Gastroesophageal sphincter (tissue), 3 donors: ENCODE results near the gene FOXO6.

Experiments used
- POLR2A ChIP-seq, 2 donors: fragments of 450-650 bp; IDR thresholded peaks; one replicate each; pipeline ENCODE4 v1.6.1; 2017; ENCODE audit warnings: antibody characterized with exemption in 2 of 2, mild to moderate bottlenecking in 2 of 2, moderate library complexity in 1 of 2
- TF ChIP-seq, protein P1 (sequence below), 4 experiments: fragments of 200-600 bp in 2 of 4; fragments of 450-650 bp in 2 of 4; sonication (generic) in 1 of 4; IDR thresholded peaks; one replicate each; pipeline ENCODE4 v1.5.1; 2017 to 2019; ENCODE audit warnings: antibody characterized with exemption in 4 of 4, mild to moderate bottlenecking in 2 of 4, moderate library complexity in 2 of 4

- no peak for TF ChIP-seq POLR2A (IDR thresholded peaks at IDR 0.05)
- TF ChIP-seq, protein P1, sequence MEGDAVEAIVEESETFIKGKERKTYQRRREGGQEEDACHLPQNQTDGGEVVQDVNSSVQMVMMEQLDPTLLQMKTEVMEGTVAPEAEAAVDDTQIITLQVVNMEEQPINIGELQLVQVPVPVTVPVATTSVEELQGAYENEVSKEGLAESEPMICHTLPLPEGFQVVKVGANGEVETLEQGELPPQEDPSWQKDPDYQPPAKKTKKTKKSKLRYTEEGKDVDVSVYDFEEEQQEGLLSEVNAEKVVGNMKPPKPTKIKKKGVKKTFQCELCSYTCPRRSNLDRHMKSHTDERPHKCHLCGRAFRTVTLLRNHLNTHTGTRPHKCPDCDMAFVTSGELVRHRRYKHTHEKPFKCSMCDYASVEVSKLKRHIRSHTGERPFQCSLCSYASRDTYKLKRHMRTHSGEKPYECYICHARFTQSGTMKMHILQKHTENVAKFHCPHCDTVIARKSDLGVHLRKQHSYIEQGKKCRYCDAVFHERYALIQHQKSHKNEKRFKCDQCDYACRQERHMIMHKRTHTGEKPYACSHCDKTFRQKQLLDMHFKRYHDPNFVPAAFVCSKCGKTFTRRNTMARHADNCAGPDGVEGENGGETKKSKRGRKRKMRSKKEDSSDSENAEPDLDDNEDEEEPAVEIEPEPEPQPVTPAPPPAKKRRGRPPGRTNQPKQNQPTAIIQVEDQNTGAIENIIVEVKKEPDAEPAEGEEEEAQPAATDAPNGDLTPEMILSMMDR (IDR thresholded peaks at IDR 0.05), result no peak
These were observed 12.1 kb downstream of the FOXO6 start for GRCh38 chr1:41373373-41373772.
